Mesothelial cell of epicardium (in vitro differentiated cells): Measurements from ENCODE around the gene PSMA8. TPM values are rescaled to one million over a fixed set of nuclear protein-coding genes. Genes with fewer than 3 reads are reported as not detected.
"Not testable (repeated sequence)": the region's sequence is repeated elsewhere in the genome, so short reads cannot be mapped to it uniquely, and the experiment has no call there.

Source experiments
- DNase-seq, 2 experiments: peaks; one replicate each; pipeline ENCODE4 v3.0.0; 2021; ENCODE audit warnings: low spot score in 2 of 2; ENCODE audit not compliant: unreplicated experiment in 2 of 2
- H3K27ac Mint-ChIP-seq: 2 replicates; pipeline ENCODE4 v1.8.0; 2021; ENCODE audit warnings: mixed read lengths
- H3K27me3 Mint-ChIP-seq: 2 replicates; pipeline ENCODE4 v1.8.0; 2021; ENCODE audit warnings: low read depth, mixed read lengths
- H3K36me3 Mint-ChIP-seq: 2 replicates; pipeline ENCODE4 v1.8.0; 2021; ENCODE audit warnings: mixed read lengths
- H3K4me1 Mint-ChIP-seq: 2 replicates; pipeline ENCODE4 v1.8.0; 2021; ENCODE audit warnings: mixed read lengths
- H3K4me3 Mint-ChIP-seq: 2 replicates; pipeline ENCODE4 v1.8.0; 2021; ENCODE audit warnings: mild to moderate bottlenecking, moderate library complexity, mixed read lengths
- H3K9me3 Mint-ChIP-seq: 2 replicates; pipeline ENCODE4 v1.8.0; 2021; ENCODE audit warnings: mixed read lengths
- CTCF ChIP-seq: fragments of 200-600 bp; sonication (generic); IDR thresholded peaks from one replicate; pipeline ENCODE4 v1.5.0; 2021; ENCODE audit warnings: antibody characterized with exemption; ENCODE audit not compliant: unreplicated experiment
- total RNA-seq: library from RNA; stranded (reverse); gene quantifications from 3 replicates; pipeline ENCODE4 v1.2.1, GENCODE V29; 2021

The PSMA8 gene
- total RNA-seq, 1 donor from 2014 or later: not detected

GRCh38 chr18:26192233-26192632 is 58.6 kb downstream of the PSMA8 start:
- no peaks in the 10 kb centered on the region for H3K4me1 Mint-ChIP-seq
- no peak overlapping the region for H3K4me3 Mint-ChIP-seq
- H3K27ac Mint-ChIP-seq: no peak overlapping the region
- no peaks in the 10 kb centered on the region for H3K27me3 Mint-ChIP-seq
- H3K36me3 Mint-ChIP-seq: no peaks in the 10 kb centered on the region
- TF ChIP-seq CTCF: no peak
- peaks cover 16% of the 10 kb centered on the region for H3K9me3 Mint-ChIP-seq
- no peak for DNase-seq

GRCh38 chr18:26196605-26197004 is 62.9 kb downstream of the PSMA8 start:
- Mint-ChIP-seq H3K36me3 (no peaks in the 10 kb centered on the region), H3K9me3 (peaks cover 8% of the 10 kb centered on the region), H3K27me3 (no peaks in the 10 kb centered on the region), H3K4me3 (no peak overlapping the region), H3K4me1 (no peaks in the 10 kb centered on the region), H3K27ac (no peak overlapping the region)
- TF ChIP-seq CTCF: no peak
- no peak for DNase-seq

GRCh38 chr18:26202001-26202400 is 68.3 kb downstream of the PSMA8 start:
- not testable (repeated sequence) for DNase-seq

GRCh38 chr18:26205318-26205717 is 71.6 kb downstream of the PSMA8 start:
- no peak overlapping the region for H3K27ac Mint-ChIP-seq
- H3K9me3 Mint-ChIP-seq: peaks cover 12% of the 10 kb centered on the region
- no peaks in the 10 kb centered on the region for H3K36me3 Mint-ChIP-seq
- no peak overlapping the region for H3K4me3 Mint-ChIP-seq
- no peak for DNase-seq
- H3K27me3 Mint-ChIP-seq: no peaks in the 10 kb centered on the region
- no peaks in the 10 kb centered on the region for H3K4me1 Mint-ChIP-seq
- TF ChIP-seq CTCF: no peak

More at GRCh38 chr18:26202001-26202400, 68.3 kb downstream of the PSMA8 start:
- H3K27ac Mint-ChIP-seq, H3K36me3 Mint-ChIP-seq, H3K4me3 Mint-ChIP-seq, H3K27me3 Mint-ChIP-seq, H3K4me1 Mint-ChIP-seq: not testable (repeated sequence)
- peaks cover 12% of the 10 kb centered on the region for H3K9me3 Mint-ChIP-seq

- no peaks in the 10 kb centered on the region for H3K4me1 Mint-ChIP-seq
- H3K4me3 Mint-ChIP-seq: no peak overlapping the region
- peaks cover 5% of the 10 kb centered on the region for H3K9me3 Mint-ChIP-seq
- DNase-seq: no peak
- H3K36me3 Mint-ChIP-seq: no peaks in the 10 kb centered on the region
- TF ChIP-seq CTCF: no peak
- H3K27me3 Mint-ChIP-seq: no peaks in the 10 kb centered on the region
- H3K27ac Mint-ChIP-seq: no peak overlapping the region
These were observed 72.8 kb downstream of the PSMA8 start for GRCh38 chr18:26206488-26206887.

GRCh38 chr18:26207937-26208336 is 74.3 kb downstream of the PSMA8 start:
- Mint-ChIP-seq H3K9me3 (no peaks in the 10 kb centered on the region), H3K27ac (no peak overlapping the region), H3K36me3 (no peaks in the 10 kb centered on the region), H3K27me3 (no peaks in the 10 kb centered on the region), H3K4me1 (no peaks in the 10 kb centered on the region), H3K4me3 (no peak overlapping the region)
- no peak for DNase-seq
- TF ChIP-seq CTCF: no peak
